CD1c-positive myeloid dendritic cell (primary cell): ENCODE measurements around the gene EDIL3.

Experiments used
- DNase-seq: peaks from one replicate; pipeline ENCODE4 v3.0.0-alpha.2; 2016; ENCODE audit errors: extremely low spot score

The EDIL3 gene

DNA sequence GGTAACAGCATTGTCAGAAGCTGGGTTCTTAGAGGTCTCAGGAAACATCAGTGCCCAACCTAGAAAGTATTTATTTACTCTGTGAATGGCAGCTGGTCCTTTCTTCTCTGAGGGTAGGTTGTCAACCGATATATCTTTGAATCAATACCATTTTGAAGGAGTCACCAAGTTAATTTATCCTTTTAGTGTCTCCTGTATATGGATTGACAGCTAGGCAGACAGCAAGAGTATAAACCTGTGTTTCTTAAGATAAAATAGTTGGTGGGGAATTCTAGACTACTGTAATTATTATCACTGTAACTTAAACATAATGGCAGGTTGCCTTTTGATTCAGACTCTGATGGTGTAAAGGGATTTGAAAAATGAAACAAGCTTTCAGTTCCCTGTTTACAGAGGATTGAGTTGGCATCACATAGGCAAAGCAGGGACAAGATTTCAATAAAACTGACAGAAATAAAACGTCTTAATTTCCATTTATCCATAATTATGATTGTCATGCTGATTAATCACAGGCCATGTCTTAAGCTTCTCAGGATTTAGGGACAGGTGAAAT lies 473.2 kb downstream of the EDIL3 start:
- peak; percentile 18 for DNase-seq

DNA sequence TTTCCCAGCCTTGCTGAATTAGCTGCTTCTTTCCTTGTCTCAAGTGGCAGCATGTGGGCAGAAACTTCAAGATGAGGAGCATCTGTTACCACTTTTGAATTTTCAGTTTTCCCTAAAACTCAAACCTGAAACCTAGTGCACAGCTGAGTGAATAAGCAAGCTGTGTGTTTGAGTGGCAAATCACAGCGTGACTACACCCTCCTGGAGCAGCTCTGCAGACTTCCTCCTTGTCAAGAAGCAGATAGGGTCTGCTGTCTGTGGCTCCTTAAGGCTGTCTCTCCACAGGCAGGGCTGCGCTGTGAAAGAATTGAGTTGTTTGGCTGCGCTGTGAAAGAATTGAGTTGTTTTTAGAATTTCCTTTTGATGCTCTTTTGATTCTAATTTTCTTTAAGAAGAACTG lies 484.4 kb downstream of the EDIL3 start:
- no peak for DNase-seq

GRCh38 chr5:83899326-83899970 lies 485.2 kb downstream of the EDIL3 start:
- DNase-seq = no peak

- DNase-seq = no peak
These were observed 488.8 kb downstream of the EDIL3 start for GRCh38 chr5:83895860-83896259.

GRCh38 chr5:83891261-83891660 lies 493.4 kb downstream of the EDIL3 start:
- no peak for DNase-seq
